Bronchial epithelial cell (primary cell): ENCODE results near the gene NAT14. TPM values are rescaled to one million over a fixed set of nuclear protein-coding genes. Genes with fewer than 3 reads are reported as not detected.

Experiments
- DNase-seq: peaks from one replicate; pipeline ENCODE4 v3.0.0-alpha.2; 2010; ENCODE audit warnings: low read depth
- FAIRE-seq: peaks from 2 replicates; lab custom pipeline; 2011; peaks lifted over from hg19 to GRCh38; lab: Jason Lieb, UNC
- H3K27me3 ChIP-seq: 2 replicates; pipeline ENCODE4 v1.5.1; 2011; ENCODE audit warnings: low read length; ENCODE audit not compliant: control insufficient read depth, insufficient read depth
- H3K36me3 ChIP-seq: 2 replicates; pipeline ENCODE4 v1.5.1; 2011; ENCODE audit warnings: low read length; ENCODE audit not compliant: control insufficient read depth, insufficient read depth
- H3K4me3 ChIP-seq: 2 replicates; pipeline ENCODE4 v1.5.1; 2011; ENCODE audit warnings: mild to moderate bottlenecking, low read depth, low read length, control low read depth
- total RNA-seq: library from RNA; depleted of rRNA; stranded (reverse); fragments of >200 nt; gene quantifications from 2 replicates; pipeline ENCODE4 v1.2.1, GENCODE V29; 2014
- TF ChIP-seq, protein P1 (sequence below): IDR thresholded peaks from 2 replicates; pipeline ENCODE4 v1.5.1; 2011; ENCODE audit warnings: mild to moderate bottlenecking, moderate library complexity, low read length, control low read depth, inconsistent platforms; ENCODE audit not compliant: insufficient read depth, severe bottlenecking

Gene NAT14
- total RNA-seq, 1 donor from 2014 or later, result 2.4 TPM

DNA sequence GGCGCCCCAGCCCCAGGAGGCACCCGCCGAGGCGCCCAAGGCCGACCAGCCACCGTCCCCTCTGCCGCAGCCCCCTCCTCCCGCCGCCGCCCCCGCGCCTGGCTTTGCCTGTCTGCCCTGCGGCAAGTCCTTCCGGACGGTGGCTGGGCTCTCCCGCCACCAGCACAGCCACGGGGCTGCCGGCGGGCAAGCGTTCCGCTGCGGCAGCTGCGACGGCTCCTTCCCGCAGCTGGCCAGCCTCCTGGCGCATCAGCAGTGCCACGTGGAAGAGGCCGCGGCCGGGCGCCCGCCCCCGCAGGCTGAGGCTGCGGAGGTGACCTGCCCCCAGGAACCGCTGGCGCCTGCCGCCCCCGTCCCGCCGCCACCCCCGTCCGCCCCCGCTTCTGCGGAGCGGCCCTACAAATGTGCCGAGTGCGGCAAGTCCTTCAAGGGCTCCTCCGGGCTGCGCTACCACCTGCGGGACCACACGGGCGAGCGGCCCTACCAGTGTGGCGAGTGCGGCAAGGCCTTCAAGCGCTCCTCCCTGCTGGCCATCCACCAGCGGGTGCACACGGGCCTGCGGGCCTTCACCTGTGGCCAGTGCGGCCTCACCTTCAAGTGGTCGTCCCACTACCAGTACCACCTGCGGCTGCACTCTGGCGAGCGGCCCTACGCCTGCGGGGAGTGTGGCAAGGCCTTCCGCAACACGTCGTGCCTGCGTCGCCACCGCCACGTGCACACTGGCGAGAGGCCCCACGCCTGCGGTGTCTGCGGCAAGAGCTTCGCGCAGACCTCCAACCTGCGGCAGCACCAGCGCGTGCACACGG, 2.6 kb upstream of the NAT14 start:
- no peaks in the 10 kb centered on the region for H3K27me3 ChIP-seq
- FAIRE-seq, result no peak
- H3K4me3 ChIP-seq, result no peak overlapping the region
- no peak for DNase-seq
- H3K36me3 ChIP-seq, result peaks cover 6% of the 10 kb centered on the region
- TF ChIP-seq, protein P1, sequence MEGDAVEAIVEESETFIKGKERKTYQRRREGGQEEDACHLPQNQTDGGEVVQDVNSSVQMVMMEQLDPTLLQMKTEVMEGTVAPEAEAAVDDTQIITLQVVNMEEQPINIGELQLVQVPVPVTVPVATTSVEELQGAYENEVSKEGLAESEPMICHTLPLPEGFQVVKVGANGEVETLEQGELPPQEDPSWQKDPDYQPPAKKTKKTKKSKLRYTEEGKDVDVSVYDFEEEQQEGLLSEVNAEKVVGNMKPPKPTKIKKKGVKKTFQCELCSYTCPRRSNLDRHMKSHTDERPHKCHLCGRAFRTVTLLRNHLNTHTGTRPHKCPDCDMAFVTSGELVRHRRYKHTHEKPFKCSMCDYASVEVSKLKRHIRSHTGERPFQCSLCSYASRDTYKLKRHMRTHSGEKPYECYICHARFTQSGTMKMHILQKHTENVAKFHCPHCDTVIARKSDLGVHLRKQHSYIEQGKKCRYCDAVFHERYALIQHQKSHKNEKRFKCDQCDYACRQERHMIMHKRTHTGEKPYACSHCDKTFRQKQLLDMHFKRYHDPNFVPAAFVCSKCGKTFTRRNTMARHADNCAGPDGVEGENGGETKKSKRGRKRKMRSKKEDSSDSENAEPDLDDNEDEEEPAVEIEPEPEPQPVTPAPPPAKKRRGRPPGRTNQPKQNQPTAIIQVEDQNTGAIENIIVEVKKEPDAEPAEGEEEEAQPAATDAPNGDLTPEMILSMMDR, result no peak

- no peak overlapping the region for H3K4me3 ChIP-seq
- no peaks in the 10 kb centered on the region for H3K27me3 ChIP-seq
- FAIRE-seq, result no peak
- no peak for DNase-seq
- TF ChIP-seq, protein P1, result no peak
- H3K36me3 ChIP-seq, result peaks cover 6% of the 10 kb centered on the region
These were observed 1.9 kb upstream of the NAT14 start for GRCh38 chr19:55482967-55483705.

- FAIRE-seq, result no peak
- peak overlapping the region; percentile 75 for H3K4me3 ChIP-seq
These were observed 1.0 kb upstream of the NAT14 start for GRCh38 chr19:55483706-55484592.

DNA sequence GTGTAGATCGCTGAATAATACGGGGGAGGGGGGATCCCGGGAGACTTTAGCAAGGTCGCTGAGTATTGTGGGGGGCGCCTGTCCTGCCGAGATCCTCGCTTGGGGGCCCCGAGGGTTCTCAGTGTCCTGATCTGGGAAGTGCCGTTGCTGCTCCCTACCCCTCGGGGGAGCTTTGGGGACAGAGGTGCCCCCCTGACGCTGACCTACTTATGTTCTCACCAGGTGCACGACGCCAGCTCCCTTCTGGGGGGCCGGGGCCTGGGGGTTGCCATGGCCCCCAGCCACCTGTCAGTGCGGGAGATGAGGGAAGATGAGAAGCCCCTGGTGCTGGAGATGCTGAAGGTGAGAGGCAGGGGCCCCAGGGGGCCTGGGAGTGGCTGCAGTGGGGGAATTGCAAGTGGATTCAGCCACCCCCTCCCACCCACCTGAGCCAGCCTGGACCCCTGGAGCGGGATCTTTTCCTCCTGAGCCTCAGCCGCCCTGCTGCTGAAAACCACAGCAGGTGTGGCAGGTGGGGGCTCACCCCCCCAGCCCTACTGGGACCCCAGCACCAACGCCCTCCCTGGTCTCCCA, 537 bp downstream of the NAT14 start:
- H3K4me3 ChIP-seq, result peak overlapping the region; percentile 75
- peaks cover 6% of the 10 kb centered on the region for H3K36me3 ChIP-seq
- FAIRE-seq (no peak), DNase-seq (no peak)
- H3K27me3 ChIP-seq, result peaks cover 2% of the 10 kb centered on the region
- TF ChIP-seq, protein P1, result no peak

More at GRCh38 chr19:55483706-55484592, 1.0 kb upstream of the NAT14 start:
- DNase-seq, result no peak
- Histone ChIP-seq H3K36me3 (peaks cover 6% of the 10 kb centered on the region), H3K27me3 (no peaks in the 10 kb centered on the region)
- TF ChIP-seq, protein P1, result no peak
